ENCODE data around the gene SMYD3.

DNA sequence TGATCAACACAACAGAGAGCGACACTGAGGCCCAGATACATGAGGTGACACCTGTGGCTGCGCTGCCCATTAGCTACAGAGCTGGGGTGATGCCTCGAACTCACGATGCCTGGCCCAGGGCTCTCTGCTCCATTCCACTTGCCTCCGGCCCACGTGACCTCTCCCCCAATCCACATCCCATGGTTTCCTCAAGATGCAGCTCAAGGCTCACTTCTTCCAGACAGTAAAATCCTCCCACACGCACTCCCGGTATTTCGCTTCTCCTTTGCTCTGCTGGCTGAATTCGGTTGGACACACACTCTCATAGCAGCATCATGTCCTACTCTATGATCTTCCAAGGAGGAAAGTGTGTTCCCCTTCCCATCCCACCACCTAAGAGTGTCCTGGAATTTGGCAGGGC lies 679.8 kb downstream of the SMYD3 start:
- TF ChIP-seq, protein P1, sequence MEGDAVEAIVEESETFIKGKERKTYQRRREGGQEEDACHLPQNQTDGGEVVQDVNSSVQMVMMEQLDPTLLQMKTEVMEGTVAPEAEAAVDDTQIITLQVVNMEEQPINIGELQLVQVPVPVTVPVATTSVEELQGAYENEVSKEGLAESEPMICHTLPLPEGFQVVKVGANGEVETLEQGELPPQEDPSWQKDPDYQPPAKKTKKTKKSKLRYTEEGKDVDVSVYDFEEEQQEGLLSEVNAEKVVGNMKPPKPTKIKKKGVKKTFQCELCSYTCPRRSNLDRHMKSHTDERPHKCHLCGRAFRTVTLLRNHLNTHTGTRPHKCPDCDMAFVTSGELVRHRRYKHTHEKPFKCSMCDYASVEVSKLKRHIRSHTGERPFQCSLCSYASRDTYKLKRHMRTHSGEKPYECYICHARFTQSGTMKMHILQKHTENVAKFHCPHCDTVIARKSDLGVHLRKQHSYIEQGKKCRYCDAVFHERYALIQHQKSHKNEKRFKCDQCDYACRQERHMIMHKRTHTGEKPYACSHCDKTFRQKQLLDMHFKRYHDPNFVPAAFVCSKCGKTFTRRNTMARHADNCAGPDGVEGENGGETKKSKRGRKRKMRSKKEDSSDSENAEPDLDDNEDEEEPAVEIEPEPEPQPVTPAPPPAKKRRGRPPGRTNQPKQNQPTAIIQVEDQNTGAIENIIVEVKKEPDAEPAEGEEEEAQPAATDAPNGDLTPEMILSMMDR (IDR thresholded peaks at IDR 0.05) = no peak
- no peak for TF ChIP-seq POLR2A (IDR thresholded peaks at IDR 0.05)
- no peak for TF ChIP-seq POLR2AphosphoS5 (IDR thresholded peaks at IDR 0.05)
